MM.1S (cell line): Measurements from ENCODE around the gene PRCC.

ENCODE experiments used
- DNase-seq: peaks from one replicate; pipeline ENCODE4 v3.0.0-alpha.2; 2015
- H2AFZ ChIP-seq: fragments of 300-600 bp; sonication (generic); 2 replicates; pipeline ENCODE4 v1.6.0; 2016; ENCODE audit warnings: antibody characterized with exemption, low read length
- H3F3A ChIP-seq: fragments of 300-600 bp; sonication (generic); 2 replicates; pipeline ENCODE4 v1.6.1; 2016; ENCODE audit warnings: mild to moderate bottlenecking, antibody characterized with exemption, low read length, moderate library complexity, mixed read lengths; ENCODE audit not compliant: insufficient read depth
- H3K27ac ChIP-seq: fragments of 300-600 bp; sonication (generic); 2 replicates; pipeline ENCODE4 v1.5.1; 2016; ENCODE audit warnings: mild to moderate bottlenecking, low read length
- H3K27me3 ChIP-seq: fragments of 300-600 bp; sonication (generic); replicated peaks from 2 replicates; pipeline ENCODE4 v1.6.0; 2016; ENCODE audit warnings: low read length; ENCODE audit not compliant: insufficient read depth
- H3K36me3 ChIP-seq: fragments of 300-600 bp; sonication (generic); replicated peaks from 2 replicates; pipeline ENCODE4 v1.6.1; 2016; ENCODE audit warnings: mild to moderate bottlenecking, low read length, mixed read lengths; ENCODE audit not compliant: insufficient read depth
- H3K4me1 ChIP-seq: fragments of 300-600 bp; sonication (generic); 2 replicates; pipeline ENCODE4 v1.6.1; 2016; ENCODE audit warnings: low read length, mixed read lengths
- H3K4me2 ChIP-seq: fragments of 300-600 bp; sonication (generic); 2 replicates; pipeline ENCODE4 v1.6.0; 2016; ENCODE audit warnings: low read depth, low read length
- H3K4me3 ChIP-seq: fragments of 300-600 bp; sonication (generic); 2 replicates; pipeline ENCODE4 v1.5.1; 2016; ENCODE audit warnings: low read length, mixed read lengths
- H3K79me2 ChIP-seq: fragments of 300-600 bp; sonication (generic); 2 replicates; pipeline ENCODE4 v1.6.1; 2016; ENCODE audit warnings: mixed run types, low read length, mixed read lengths
- H3K9ac ChIP-seq: fragments of 300-600 bp; sonication (generic); 2 replicates; pipeline ENCODE4 v1.6.1; 2016; ENCODE audit warnings: low read length, mixed read lengths
- H3K9me2 ChIP-seq: fragments of 300-600 bp; sonication (generic); replicated peaks from 2 replicates; pipeline ENCODE4 v1.6.1; 2016; ENCODE audit warnings: mild to moderate bottlenecking, low read length, mixed read lengths; ENCODE audit not compliant: insufficient read depth
- H3K9me3 ChIP-seq: fragments of 300-600 bp; sonication (generic); replicated peaks from 2 replicates; pipeline ENCODE4 v1.6.1; 2016; ENCODE audit warnings: mild to moderate bottlenecking, low read length, mixed read lengths; ENCODE audit not compliant: insufficient read depth
- H4K20me1 ChIP-seq: fragments of 300-600 bp; sonication (generic); 2 replicates; pipeline ENCODE4 v1.6.1; 2016; ENCODE audit warnings: mild to moderate bottlenecking, low read length, moderate library complexity, mixed read lengths; ENCODE audit not compliant: insufficient read depth
- CTCF ChIP-seq: fragments of 300-600 bp; sonication (generic); IDR thresholded peaks from 2 replicates; pipeline ENCODE4 v1.5.1; 2016; ENCODE audit warnings: antibody characterized with exemption, low read length, mixed read lengths
- EZH2 ChIP-seq: fragments of 300-600 bp; sonication (generic); optimal IDR thresholded peaks from 2 replicates; pipeline ENCODE3; 2017; ENCODE audit warnings: low read depth, mild to moderate bottlenecking, antibody characterized with exemption, low read length, mixed read lengths
- EZH2phosphoT487 ChIP-seq: fragments of 300-600 bp; sonication (generic); IDR thresholded peaks from 2 replicates; pipeline ENCODE4 v1.6.1; 2018; ENCODE audit warnings: antibody characterized with exemption, low read length

The PRCC gene

GRCh38 chr1:156846643-156847042 lies 79.3 kb downstream of the PRCC start:
- H3K9me3 ChIP-seq = no peaks in the 10 kb centered on the region
- no peaks in the 10 kb centered on the region for H3K36me3 ChIP-seq
- TF ChIP-seq EZH2phosphoT487 = no peak
- TF ChIP-seq CTCF = no peak
- no peak for TF ChIP-seq EZH2
- no peak overlapping the region for H3K4me3 ChIP-seq
- peaks cover 56% of the 10 kb centered on the region for H3K27me3 ChIP-seq
- H2AFZ ChIP-seq = no peak overlapping the region
- no peaks in the 10 kb centered on the region for H3K79me2 ChIP-seq
- no peak overlapping the region for H3K27ac ChIP-seq
- no peaks in the 10 kb centered on the region for H3K4me1 ChIP-seq
- no peaks in the 10 kb centered on the region for H3K9me2 ChIP-seq
- H3K4me2 ChIP-seq = no peak overlapping the region
- DNase-seq = no peak
- no peak overlapping the region for H3K9ac ChIP-seq
- H4K20me1 ChIP-seq = no peaks in the 10 kb centered on the region
- no peaks in the 10 kb centered on the region for H3F3A ChIP-seq

GRCh38 chr1:156847591-156848460 lies 80.5 kb downstream of the PRCC start:
- Histone ChIP-seq H3K4me1 (no peaks in the 10 kb centered on the region), H3K4me2 (no peak overlapping the region), H3K79me2 (no peaks in the 10 kb centered on the region), H3K27ac (no peak overlapping the region), H3F3A (no peaks in the 10 kb centered on the region), H2AFZ (no peak overlapping the region), H3K9me2 (no peaks in the 10 kb centered on the region), H3K36me3 (no peaks in the 10 kb centered on the region), H3K9ac (no peak overlapping the region), H3K9me3 (no peaks in the 10 kb centered on the region), H3K27me3 (peaks cover 56% of the 10 kb centered on the region), H3K4me3 (no peak overlapping the region), H4K20me1 (no peaks in the 10 kb centered on the region)
- DNase-seq = no peak
- TF ChIP-seq EZH2 (no peak), EZH2phosphoT487 (no peak), CTCF (no peak)

GRCh38 chr1:156848461-156849150 lies 81.3 kb downstream of the PRCC start:
- H3K9me3 ChIP-seq = no peaks in the 10 kb centered on the region
- H2AFZ ChIP-seq = 0 out of 2 replicates have a peak overlapping the region, but pooled peaks have one; percentile 21
- H3K36me3 ChIP-seq = no peaks in the 10 kb centered on the region
- peak overlapping the region; percentile 31; the same call in 1 of the 2 replicates for H3K4me2 ChIP-seq
- no peak overlapping the region for H3K27ac ChIP-seq
- H3F3A ChIP-seq = no peaks in the 10 kb centered on the region
- H3K9ac ChIP-seq = no peak overlapping the region
- H3K27me3 ChIP-seq = peaks cover 54% of the 10 kb centered on the region
- no peaks in the 10 kb centered on the region for H3K79me2 ChIP-seq
- H3K9me2 ChIP-seq = no peaks in the 10 kb centered on the region
- no peak overlapping the region for H3K4me3 ChIP-seq
- H4K20me1 ChIP-seq = no peaks in the 10 kb centered on the region
- TF ChIP-seq CTCF = no peak
- no peak for TF ChIP-seq EZH2phosphoT487
- TF ChIP-seq EZH2 = no peak
- H3K4me1 ChIP-seq = no peaks in the 10 kb centered on the region
- DNase-seq = peak; percentile 48
